HL-60 (cell line): Measurements from ENCODE around the gene NEB.

Source experiments
- DNase-seq, 2 experiments: peaks; one replicate each; pipeline ENCODE4 v3.0.0-alpha.2; 2010 to 2020; ENCODE audit warnings: low read depth in 1 of 2, low spot score in 1 of 2
- H3K27ac ChIP-seq: fragments of 250-450 bp; sonication (Bioruptor Pico); replicated peaks from 2 replicates; pipeline ENCODE4 v1.5.1; 2020; ENCODE audit warnings: mild to moderate bottlenecking, moderate library complexity
- H3K27me3 ChIP-seq: fragments of 250-450 bp; sonication (Bioruptor Pico); 2 replicates; pipeline ENCODE4 v1.5.1; 2021; ENCODE audit warnings: mild to moderate bottlenecking, moderate library complexity; ENCODE audit not compliant: insufficient read depth, poor library complexity, severe bottlenecking
- H3K4me3 ChIP-seq: replicated peaks from 2 replicates; pipeline ENCODE4 v1.5.1; 2011; ENCODE audit warnings: mild to moderate bottlenecking, control low read depth, low read length; ENCODE audit not compliant: insufficient read depth
- CTCF ChIP-seq: IDR thresholded peaks from one replicate; pipeline ENCODE4 v1.5.1; 2011; ENCODE audit warnings: low read length, control low read depth, inconsistent platforms; ENCODE audit not compliant: insufficient read depth
- GABPA ChIP-seq: IDR thresholded peaks from 2 replicates; pipeline ENCODE4 v1.6.1; 2012; ENCODE audit warnings: low read depth
- POLR2AphosphoS5 ChIP-seq: IDR thresholded peaks from 2 replicates; pipeline ENCODE4 v1.6.1; 2012; ENCODE audit warnings: low read depth
- SPI1 ChIP-seq: IDR thresholded peaks from 2 replicates; pipeline ENCODE4 v1.6.1; 2012; ENCODE audit warnings: low read depth, mild to moderate bottlenecking, borderline replicate concordance
- TF ChIP-seq, protein P1 (sequence below): IDR thresholded peaks from 2 replicates; pipeline ENCODE4 v1.6.1; 2012; ENCODE audit warnings: low read depth; ENCODE audit not compliant: insufficient replicate concordance

Gene NEB

GRCh38 chr2:151614606-151615306, 119.5 kb downstream of the NEB start:
- TF ChIP-seq POLR2AphosphoS5 (no peak), SPI1 (no peak), CTCF (no peak), GABPA (no peak)
- TF ChIP-seq, protein P1, sequence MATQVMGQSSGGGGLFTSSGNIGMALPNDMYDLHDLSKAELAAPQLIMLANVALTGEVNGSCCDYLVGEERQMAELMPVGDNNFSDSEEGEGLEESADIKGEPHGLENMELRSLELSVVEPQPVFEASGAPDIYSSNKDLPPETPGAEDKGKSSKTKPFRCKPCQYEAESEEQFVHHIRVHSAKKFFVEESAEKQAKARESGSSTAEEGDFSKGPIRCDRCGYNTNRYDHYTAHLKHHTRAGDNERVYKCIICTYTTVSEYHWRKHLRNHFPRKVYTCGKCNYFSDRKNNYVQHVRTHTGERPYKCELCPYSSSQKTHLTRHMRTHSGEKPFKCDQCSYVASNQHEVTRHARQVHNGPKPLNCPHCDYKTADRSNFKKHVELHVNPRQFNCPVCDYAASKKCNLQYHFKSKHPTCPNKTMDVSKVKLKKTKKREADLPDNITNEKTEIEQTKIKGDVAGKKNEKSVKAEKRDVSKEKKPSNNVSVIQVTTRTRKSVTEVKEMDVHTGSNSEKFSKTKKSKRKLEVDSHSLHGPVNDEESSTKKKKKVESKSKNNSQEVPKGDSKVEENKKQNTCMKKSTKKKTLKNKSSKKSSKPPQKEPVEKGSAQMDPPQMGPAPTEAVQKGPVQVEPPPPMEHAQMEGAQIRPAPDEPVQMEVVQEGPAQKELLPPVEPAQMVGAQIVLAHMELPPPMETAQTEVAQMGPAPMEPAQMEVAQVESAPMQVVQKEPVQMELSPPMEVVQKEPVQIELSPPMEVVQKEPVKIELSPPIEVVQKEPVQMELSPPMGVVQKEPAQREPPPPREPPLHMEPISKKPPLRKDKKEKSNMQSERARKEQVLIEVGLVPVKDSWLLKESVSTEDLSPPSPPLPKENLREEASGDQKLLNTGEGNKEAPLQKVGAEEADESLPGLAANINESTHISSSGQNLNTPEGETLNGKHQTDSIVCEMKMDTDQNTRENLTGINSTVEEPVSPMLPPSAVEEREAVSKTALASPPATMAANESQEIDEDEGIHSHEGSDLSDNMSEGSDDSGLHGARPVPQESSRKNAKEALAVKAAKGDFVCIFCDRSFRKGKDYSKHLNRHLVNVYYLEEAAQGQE: no peak
- Histone ChIP-seq H3K27ac (no peak overlapping the region), H3K27me3 (no peaks in the 10 kb centered on the region), H3K4me3 (no peak overlapping the region)
- no peak for DNase-seq

DNA sequence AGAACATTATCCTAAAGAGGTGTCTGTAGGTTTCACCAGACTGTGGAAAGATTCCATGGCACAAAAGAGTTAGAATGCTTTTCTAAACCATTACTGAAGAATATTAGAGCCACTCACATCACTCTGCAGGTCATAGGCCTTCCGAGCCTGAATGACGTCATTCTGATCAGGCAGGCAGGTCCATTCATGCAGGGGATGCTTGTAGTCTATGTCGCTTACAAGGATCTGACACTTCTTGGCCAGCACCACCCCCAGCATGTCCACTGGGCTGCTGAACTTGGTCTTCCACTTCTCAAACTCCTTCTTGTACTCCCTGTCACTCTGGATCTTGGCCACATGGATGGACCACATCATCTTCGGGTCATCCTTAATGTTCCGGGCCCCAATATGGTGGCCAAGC, 120.1 kb downstream of the NEB start:
- H3K4me3 ChIP-seq: no peak overlapping the region
- TF ChIP-seq SPI1: no peak
- no peak for TF ChIP-seq CTCF
- TF ChIP-seq POLR2AphosphoS5: no peak
- no peak for TF ChIP-seq GABPA
- TF ChIP-seq, protein P1: no peak

DNA sequence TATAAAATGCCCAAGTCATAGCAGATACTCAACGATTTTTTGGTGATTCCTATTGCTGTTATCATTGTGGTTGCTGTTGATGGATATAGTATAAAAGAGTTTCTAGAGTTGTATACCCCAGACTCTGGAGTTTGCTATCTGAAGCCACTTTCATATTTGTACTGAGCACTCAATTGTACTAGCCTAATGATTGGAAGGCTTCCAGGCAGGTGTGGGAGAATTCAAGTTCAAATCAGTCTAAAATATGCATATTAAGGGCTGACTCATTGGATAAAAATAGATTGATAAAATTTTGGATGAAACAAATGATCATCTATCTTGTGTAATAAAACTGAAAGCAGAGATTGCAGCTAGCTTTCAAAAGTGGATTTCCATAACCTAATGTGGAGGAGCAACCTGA, 122.9 kb downstream of the NEB start:
- H3K4me3 ChIP-seq: no peak overlapping the region
- TF ChIP-seq GABPA: no peak
- TF ChIP-seq SPI1: no peak
- no peak for TF ChIP-seq POLR2AphosphoS5
- TF ChIP-seq CTCF: no peak
- TF ChIP-seq, protein P1: no peak
- H3K27me3 ChIP-seq: no peaks in the 10 kb centered on the region
- no peak overlapping the region for H3K27ac ChIP-seq
- no peak for DNase-seq

More for the DNA sequence above, 120.1 kb downstream of the NEB start:
- H3K27me3 ChIP-seq: no peaks in the 10 kb centered on the region
- DNase-seq: no peak
- H3K27ac ChIP-seq: no peak overlapping the region
